Hematopoietic multipotent progenitor cell treated with erythropoietin and hydrocortisone succinate and interleukin-3 and kit ligand, for 15 days (in vitro differentiated cells): ENCODE measurements around the gene KCNMB1.
A peak's percentile ranks its signal among the peaks of the same experiment; 100 is the strongest.

Experiments used
- DNase-seq: peaks from one replicate; pipeline ENCODE4 v3.0.0-alpha.2; 2015; ENCODE audit warnings: low spot score

The KCNMB1 gene

DNA sequence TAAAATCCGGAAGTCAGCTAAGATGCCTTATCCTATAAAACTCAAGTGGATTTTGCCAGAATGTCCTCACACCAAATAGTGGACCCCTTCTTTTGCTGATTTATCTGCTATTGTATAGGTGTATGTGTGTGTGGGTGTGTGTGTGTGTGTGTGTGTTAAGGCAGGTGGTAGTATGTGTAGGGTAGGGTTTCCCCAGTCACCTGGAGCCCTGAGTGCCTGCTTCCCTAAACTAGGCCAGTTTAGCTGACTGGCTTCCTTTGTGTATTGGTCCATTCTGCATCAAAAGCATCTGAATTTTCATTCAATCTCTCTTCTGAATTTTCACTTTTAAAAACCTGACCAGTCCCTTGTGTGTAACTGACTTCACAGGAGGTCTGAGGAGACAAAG, 49.4 kb downstream of the KCNMB1 start:
- DNase-seq: no peak

DNA sequence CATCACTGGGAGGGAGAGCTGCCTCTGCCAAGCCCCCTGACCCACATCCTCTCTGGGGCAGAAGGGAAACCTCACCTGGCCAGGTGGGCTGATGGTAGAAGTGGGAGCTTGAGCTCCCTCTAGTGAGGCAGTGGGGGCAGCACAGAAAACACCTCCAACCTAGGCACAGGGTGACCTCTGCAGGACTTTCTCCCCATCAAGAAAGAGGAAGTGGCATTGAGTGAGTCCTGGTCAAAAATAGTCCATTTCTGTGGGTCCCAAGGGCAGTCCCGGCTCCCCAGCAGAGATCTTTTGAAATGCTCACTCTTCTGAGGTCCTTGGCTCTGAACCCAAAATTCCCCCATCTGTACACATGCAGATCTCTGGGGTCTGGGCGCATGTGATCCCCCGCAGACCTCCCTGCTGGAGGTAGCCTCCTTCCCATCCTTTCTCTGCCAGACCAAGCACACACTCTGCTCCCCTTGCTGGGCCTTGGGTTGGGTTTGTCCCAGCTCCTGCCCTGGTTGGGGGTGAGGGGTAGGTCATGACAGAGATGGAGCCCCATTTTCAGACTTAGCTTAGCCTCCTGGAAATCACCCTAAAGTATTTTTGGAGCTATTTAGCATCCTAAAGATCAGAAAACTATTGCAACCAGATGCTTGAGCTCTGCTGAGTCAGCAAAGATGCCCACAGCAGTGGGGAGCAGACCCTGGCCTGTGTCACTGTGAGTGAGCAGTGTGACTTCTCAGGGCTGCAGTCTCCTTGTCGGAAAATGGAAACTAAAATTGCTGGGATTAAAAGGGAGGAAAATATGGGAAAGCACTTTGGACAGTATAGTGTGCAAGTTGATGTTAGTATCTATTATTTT, 50.0 kb downstream of the KCNMB1 start:
- DNase-seq: peak; percentile 63

DNA sequence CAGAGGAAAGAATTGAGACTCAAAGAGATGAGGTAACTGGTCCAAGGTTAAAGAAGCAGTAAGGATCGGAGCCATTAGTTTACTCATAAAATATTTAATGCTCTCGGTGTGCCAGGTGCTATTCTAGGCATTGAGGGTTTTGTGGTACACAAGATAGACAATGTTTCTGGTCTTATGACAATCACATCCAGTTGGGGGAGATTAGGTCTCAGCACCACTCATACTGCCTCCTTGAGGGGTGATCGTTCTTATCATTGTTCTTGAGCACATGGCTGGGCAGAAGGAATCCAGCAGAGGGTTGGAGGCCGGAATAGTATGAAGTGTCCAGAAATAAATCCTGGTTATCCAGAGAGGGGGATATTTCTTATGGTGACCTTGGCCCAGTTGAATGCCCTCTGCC, 50.9 kb downstream of the KCNMB1 start:
- no peak for DNase-seq

DNA sequence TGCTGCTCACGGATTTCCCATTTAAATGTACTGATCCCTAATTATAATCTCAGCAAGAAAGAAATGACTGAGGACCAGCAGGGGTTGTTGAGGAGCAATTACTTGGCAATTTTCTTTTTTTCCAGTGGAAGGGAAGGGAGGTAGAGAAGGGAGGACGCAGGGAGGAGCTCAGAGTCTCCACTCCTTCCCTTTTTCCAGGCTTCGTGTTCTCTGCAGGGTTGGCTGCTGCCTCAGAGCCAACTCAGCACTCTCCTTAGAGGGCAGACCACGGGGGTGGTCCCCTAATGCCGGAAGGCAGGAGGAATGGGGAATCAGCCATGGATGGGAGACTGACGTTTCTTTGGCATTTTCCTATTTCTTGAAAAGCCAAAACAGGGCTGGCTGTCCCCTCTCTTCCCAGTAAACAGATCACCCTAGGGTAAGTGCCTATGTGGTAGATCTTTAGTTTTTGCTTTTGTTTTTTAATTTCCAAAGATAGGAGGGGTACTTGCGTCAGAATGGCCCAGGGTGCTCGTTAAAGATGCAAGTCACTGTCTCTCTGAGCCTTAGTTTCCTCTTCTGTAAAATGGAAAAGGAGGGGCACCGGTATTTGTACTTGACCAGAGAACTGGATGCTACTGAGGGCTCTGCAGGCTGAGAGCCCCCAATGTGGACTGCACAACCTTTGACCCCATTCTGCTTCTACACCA, 52.0 kb downstream of the KCNMB1 start:
- DNase-seq: no peak

DNA sequence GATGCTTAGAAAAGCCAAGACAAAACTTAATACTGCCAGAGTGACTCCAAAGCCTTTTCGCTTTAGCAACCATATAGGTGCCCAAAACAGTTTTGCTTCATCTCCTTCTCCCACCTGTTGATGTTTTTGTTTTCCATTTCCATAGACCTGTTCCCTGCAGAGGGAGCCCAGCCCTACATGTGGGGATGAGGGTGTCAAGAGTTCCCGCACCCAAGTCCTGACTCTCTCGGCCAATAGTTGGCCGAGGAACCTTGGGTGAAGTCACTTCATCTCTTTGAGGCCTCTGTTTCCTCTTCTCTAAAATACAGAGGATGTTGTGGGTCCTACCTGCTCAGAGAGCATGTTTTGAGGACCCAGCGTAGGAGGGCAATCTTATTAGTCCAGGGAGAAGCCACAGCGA, 53.1 kb downstream of the KCNMB1 start:
- DNase-seq: no peak

DNA sequence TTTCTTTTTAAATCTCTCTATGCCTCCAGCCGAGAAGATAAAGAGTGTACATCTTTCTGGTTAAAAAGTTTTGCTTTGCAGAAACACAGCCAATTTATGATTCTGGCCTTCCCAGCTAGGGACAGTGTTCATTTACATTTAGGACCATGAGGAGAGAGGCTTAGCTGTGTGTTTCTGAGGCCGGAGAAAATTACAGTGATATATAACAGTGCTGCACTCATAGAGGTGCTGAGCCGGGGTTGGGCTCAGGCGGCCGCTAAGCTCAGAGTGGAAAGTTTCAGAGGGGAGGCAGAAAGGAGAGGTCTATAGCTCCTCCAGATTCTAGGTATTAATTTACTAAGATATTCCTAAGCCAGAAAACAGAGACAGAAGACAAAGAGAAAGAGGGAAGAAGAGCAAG, 54.5 kb downstream of the KCNMB1 start:
- DNase-seq: no peak

DNA sequence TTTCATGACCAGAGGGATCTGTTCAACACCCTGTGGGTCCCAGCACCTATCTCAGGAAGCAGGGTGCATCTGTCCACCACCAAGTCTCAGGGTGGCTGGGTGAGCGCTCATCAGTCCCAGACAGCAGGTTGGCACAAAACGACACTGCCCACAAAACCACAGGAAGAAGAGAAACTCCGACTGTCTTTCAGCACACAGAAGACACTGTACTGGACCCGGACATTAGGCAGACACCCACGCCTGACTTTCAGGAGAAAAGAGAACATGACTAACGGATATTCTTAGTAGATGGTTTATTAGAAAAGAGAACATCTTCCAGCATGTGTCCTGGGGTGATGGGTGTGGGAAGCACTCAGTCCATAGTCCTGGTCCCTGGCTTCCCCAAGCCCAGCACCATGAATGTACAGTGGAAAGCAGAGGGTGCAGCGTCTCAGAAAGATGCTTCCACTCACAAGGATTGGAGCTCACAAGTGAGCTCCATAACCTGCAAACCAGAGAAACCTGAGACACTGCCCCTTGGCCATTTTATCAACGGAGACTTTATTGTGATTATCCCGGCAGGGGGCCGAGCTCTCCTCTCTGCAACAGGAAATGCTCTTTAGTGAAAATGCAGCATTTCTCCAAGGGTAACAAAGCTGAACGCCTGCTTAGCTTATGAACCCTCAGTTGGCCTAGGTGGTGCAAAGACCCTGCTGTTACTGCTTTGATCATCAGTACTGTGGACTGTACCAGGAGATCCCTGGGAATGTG, 55.8 kb downstream of the KCNMB1 start:
- DNase-seq: peak; percentile 22

DNA sequence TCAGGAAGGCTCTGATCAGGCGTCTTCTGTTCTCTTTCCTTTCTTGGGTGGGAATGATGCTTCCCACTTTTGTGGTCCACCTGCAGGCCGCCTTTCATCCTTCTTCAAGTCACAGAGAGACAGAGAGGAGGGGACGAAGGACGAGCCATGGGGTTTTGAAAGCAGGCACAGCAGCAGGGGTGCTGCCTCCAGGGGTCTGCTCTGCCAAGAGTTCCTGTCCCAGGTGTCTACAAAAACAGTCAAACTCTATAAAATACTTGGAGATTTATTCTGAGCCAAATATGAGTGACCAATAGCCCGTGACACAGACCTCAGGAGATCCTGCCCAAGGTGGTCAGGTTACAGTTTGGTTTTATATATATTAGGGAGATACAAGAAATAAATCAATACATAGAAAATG, 57.1 kb downstream of the KCNMB1 start:
- DNase-seq: no peak

DNA sequence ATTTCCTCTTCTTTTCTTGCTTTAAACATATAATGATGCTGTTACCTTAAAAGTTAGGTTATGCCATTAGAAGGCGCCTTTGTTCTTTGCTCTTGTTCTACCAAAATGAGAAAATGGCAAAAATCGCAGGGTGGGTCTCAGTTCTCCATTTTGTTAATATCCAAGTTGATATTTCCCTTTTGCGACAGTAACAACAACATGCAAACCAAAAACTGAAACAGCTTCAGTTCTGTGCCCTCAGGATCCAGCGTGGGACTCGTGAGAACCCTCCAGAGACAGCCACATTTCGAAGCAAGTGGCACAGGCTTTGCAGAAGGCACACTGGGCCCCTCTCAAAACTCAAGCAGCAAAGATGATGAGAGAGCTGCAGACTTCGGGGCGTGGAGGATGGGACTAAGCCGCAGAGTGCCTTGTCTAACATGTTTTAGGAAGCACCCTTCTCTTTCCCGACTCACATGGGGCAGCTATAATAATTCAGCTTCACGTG, 58.6 kb downstream of the KCNMB1 start:
- no peak for DNase-seq

DNA sequence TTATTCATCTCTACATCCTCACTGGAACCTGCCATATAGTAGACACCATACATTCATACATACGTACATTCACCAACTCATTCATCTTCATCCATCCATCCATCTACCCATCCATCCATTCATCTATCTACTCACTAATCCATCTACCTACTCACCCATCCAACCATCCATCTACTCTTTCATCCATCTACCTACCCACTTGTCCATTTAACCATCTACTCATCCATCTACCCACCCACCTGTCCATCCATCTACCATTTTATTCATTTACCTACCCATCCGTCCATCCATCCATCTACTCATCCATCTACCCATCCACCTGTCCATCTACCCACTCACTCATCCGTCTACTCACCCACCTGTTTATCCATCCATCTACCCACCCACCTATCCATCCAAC, 59.6 kb downstream of the KCNMB1 start:
- no peak for DNase-seq

DNA sequence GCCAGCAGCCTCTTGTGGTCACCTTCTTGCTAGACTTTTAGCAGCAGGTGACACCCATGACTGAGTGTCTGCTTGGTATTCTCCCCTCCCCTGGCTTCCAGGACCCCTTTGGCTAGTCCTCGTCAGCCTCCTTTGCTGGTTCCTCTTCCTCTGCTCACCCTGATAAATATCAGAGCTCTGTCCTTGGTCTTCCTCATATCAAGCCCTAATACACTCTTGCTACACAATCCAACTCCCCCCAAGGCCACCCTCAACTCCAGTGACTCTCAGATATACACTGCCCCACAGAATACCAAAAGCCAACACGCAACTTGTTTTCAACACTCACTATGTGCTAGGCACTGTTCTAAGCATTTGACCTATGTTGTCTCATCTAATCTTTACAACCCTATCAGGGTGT, 61.3 kb downstream of the KCNMB1 start:
- DNase-seq: no peak

DNA sequence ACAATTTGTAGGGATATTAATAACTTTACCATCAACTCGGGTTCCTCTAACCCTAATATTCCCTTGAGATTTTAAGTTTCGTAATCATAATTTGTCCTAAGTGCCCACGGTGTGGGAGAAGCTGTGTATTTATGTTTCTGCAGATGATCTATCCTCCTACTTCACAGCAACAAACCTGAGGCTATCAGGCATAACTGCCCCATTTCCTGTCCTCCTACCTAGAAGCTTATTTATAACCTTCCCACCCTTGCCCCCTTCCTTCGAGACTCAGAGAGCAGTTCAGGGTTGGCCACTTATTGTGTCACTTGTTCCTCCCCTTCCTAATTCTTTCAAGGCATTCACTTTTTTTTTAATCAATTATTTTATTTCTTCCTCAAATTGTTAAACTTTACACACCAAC, 62.0 kb downstream of the KCNMB1 start:
- no peak for DNase-seq
